HG03520 (cell line): Measurements from ENCODE around the gene INO80C.
A peak's percentile ranks its signal among the peaks of the same experiment; 100 is the strongest.

Experiments used
- ATAC-seq: cut with Tn5 transposase; IDR thresholded peaks from one replicate; pipeline ENCODE4 v1.9.1; 2021; ENCODE audit warnings: mild to moderate bottlenecking, moderate library complexity; ENCODE audit not compliant: unreplicated experiment

Gene INO80C

DNA sequence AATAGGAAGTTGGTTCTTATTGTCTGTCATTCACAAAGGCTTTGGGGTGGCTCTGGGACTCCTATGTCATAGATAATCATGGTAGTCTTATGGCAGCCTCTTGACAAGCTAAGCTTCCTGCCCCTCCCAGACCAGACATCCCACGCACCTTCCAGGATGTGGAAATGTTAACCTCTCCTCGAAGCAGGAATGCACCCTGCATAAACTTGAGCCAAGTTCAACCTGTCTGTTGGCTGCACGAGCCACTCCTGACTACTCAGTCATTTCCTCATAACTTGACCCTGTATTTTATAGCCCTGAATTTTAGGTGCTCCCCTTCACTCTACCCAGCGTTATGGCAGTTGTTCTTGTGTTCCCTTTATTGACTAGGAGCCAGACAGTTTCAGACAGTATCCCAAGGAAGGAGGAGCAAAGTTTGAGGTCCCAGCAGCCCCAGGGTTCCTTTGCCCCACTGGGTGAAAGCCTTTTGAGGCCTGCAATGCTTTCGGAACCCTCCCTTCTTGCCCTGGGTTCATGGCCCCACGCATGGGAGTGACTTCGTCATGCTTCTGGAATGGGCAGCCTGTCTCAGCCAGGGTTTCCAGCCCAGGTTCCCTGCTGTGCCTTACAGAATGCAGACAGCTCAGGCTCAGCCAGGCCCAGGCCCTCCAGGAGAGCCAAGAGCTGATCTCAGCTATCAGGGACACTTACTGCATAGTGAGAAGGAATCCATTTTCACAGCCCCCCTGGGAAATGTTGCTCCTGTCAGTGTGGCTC lies 15.6 kb upstream of the INO80C start:
- ATAC-seq: no peak

DNA sequence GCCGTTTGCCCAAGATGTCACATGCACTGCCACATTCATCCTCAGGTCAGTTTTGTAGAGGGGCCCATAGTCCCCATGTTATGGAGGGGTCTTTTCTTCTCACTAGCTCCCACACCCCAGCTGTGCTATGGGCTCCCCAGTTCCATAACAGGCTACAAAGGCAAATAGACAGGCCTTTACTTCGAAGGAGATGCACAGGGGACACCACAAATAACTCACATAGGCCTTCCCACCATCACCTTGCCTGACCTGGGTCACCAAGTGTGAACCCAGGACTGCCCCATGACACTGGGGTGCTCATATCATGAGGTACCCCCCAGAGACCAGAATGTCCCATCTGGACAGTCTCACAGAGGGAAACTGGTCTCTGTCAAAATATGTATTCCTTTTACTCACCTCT lies 15.0 kb upstream of the INO80C start:
- no peak for ATAC-seq

DNA sequence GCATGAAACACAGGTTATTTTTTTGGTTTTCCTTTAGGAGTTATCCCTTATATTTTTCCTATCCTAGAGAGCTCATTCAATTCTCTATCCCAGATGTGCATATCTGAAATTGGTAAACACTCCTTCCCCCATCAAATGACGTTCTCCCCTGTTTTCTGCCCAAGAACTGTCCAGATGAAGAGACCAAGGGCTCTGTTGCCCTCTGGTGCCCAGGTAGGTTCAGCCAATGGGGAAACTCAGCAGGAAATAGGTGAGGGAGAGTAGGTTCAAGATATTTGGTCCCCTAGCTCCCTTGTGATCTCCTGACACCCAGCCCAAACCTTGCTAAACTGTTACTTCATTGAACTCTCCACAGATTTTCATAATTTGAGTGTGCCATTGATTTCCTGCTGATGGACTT lies 14.1 kb upstream of the INO80C start:
- ATAC-seq: peak; percentile 22

DNA sequence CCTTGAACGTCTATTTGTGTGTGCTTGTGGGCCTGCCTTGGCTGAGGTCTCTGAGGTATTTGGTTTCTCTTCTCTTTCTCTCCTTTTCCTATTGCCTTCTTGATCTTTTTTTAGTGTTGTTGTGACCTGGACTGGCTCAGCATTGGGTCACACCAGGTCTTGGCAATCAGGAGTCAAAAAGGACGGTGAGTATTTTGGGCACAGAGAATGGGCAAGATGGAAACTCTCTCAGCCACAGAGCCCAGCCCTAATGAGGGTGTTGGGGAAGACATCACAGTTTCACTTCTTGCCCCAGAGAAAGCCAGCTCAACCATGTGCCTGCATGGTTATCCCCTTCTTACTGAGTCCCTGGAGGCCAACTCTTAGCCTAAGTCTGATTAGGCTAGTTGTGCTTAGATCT lies 13.7 kb upstream of the INO80C start:
- ATAC-seq: peak; percentile 70

DNA sequence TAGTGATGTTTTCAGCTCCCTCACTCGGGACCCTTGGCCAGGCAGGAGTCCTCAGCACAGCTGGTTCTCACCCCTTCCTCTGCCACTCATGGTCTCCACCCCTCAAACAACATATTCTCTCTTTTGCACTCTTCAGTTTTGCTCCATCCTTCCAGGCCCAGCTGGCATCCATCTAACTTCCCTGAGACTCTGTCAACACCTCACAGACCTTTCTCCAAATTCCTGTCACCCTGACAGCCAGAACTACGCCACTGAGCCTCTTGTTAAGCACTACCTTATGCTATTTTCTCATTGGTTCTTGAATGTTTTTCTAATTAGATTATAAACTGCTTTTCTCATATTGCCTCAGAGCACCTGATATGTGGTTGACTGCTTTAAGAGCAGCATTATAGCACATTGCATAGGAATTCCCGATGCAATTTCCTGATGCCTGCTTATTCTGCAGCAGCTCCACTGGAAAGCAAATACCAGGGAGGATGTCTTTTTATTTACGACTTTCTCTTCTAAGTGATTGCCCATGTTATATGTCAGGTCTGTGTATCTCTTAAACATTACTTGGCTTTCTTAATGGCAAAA lies 12.4 kb upstream of the INO80C start:
- no peak for ATAC-seq

DNA sequence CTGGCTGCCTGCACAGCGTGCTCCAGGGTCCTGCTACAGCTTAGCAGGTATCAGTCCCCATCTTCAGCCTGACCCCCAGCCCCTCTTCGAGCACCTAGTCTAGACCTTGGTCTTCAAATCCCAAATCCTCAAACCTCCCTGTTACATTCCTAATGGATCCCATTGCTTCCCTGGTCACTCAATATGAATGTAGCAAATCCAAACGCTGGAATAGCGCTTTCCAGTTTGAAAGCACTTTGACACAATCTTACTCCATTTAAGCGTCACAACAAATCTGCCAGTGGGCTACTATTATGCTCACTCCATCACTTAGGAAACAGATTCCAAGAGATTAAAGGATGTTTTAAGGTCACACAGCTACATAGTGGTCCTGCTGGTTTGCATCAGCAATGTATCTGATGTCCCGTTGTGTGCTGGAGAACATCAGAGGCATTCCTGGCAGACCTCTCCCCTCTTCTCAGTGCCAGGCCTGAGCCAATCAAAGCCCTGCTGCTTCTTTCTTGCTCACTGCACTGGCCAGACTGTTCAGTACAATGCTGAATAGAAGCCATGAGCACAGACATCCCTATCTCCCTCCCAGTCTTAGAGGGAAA lies 11.1 kb upstream of the INO80C start:
- ATAC-seq: no peak

DNA sequence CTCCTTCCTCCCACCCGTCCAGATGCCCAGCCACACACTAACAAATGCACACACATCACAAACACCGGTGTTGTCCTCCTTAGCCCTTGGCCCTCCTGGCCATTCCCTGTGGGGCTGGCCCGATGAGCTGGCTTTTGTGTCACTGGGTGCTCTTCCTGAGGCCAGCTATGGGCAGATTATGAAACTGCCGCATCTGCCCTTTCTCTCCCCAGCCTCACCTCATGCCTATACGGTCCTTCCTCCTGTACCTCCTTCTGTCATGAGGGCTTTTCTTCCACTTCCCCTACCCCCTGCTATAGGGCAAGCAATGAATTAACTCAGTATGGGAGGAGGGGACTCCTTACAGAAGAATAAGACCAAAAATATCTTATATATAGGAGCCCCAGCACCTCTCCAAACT lies 10.3 kb upstream of the INO80C start:
- no peak for ATAC-seq

DNA sequence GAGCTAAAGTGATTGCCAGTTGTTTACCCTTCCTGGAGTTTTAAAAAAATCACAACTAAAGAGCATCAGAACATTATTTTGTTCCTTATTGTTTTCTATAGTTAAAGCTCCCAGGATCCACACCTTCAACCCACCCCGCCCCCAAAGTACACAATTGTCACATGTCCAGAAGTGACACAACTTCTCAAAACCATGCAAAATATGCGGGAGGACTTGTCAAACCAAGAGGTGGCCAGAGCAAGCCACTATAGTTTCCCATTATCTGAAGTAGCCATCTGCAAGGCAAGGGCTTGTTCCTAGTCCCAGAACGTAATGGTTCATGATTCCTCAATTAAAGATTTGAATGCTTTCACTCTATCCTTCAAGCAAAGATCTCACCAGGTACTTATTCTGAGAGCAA lies 9.9 kb upstream of the INO80C start:
- ATAC-seq: no peak

DNA sequence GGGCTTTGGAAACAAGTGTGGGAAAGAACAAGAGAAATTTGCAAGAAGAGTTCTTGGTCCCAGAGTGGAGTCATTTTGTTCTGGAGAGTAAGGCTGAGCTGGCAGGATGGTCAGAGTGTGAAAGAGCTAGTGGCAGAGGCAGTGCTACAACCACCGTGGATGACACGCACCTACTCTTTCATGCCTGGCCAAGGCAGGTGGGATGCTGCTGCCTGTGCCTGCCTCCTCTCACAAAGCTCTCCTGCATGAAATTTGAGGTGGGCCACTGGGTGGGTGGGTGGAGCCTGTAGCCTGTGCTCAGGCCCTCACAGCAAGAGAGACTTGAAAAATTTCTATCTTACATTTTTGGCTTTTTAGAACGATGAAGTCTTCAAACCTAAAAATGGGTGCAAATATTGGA lies 9.4 kb upstream of the INO80C start:
- ATAC-seq: no peak

DNA sequence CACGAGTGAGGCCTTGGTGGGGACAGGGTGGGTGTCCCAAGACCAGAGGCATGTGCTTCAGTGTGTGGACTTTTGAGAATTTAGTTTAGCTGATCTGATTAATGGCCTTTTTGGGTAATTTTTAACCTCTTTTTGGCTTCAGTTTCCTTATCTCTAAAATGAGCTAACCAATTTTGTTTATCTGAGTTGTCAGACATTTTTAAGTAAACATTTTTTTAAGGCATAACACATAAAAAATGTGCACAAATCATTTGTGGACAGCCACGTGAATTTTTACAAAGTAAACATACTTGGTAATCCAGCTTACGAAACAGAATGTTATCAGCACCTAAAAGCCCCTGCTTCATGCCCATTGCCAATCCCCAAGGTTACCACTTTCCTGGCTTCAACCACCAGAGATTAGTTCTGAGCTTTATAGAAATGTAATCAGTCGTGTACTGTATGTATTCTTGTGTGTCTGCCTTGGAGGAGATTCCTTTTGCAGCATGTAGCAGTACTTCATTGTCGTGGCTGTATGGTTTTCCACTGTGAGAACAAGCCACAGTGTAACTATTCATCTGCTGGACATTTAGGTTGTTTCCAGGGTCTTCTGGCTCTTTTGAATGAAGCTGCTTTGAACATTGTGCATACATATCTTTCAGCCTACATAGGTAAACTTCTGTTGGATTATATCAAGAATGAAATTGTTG lies 8.4 kb upstream of the INO80C start:
- ATAC-seq: no peak

DNA sequence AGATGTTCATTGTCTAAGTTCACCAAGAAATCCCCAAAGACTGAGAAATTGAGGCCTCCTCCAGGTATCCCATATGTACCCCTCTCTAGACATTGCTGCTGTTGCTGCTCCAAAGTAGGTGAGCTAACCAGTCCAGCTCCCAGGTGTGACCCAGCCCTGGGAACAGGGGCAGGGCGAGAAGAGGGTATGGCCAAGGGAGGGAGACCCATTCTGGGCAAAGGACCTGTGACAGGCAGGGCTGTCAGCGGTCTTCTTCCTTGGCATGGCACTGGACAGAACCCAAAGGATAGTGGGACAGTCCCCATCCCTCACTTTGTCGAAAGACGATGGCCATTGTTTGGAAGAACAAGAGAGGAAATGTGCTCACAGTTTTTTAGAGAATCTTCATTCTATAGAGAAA lies 7.2 kb upstream of the INO80C start:
- no peak for ATAC-seq

DNA sequence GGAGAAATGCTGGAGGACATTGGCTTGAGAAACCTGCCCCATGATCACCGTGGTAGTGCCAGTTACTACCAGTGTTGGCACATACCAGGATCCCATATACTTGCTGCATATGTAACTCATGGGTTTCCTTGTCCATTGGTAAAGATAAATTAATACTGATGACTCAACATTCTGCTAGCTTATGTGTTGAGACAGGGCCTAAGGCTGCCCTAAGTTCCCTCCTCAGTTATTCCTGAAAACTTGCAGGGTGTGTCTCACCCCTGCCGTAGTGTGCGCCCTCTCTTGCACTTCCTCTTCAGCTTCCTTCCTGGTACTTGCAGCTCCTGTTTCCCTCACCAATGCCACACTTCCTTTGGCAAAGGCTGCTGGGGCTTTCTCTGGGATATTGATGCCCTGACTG lies 4.3 kb upstream of the INO80C start:
- ATAC-seq: no peak

DNA sequence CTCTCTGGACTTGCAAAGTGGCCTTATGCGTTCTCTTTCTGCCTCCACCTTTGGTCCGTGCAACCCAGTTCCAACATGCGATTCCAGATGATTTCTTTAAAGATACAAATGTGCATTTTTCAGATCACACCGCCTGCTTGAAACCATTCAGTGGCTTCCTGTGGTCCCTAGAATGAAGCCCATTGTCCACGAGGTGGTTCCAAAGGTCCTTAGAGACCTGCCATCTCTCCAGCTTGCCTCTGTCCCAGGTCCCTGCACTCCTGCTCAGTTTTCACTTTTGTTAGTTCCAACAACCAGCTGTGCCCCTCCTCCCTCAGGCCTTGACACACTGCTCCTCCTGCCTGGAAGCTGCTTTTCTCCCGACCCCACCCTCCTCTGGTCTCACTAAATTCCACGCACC lies 3.6 kb upstream of the INO80C start:
- ATAC-seq: no peak

DNA sequence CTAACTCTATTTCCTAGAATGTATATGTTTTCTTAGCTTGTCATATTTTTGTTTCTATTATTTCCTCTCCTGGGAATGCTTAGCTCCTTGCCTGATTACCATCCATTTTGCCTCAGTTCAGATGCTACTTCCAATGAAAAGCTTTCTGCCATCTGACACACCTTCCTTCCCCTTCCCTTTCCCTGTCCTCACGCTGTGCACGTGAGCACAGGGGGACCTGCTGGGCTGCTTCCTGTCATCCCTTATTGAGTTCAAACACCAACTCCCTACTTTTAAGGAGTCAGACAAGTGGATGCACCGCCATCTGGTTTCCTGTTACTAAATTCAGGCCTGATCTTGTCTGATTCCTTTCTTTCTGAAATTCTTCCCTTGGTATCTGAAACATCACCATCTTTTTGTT lies 2.4 kb upstream of the INO80C start:
- ATAC-seq: no peak

DNA sequence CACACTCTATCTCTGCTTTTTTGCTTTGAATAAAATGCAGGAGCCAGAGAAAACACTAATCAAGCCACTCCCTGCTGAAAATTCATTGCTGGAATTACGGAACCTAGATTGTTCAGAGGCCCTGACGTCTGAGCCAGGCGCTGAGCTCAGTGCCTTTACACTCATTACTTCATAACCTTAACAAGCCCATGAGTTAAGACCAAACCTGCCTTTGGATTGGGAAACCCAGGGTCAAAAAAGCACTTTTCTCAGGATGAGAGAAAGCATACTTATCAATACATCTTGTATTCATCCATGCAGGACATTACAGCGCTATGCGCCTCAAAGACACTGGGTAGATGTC lies 762 bp downstream of the INO80C start:
- peak; percentile 15 for ATAC-seq

DNA sequence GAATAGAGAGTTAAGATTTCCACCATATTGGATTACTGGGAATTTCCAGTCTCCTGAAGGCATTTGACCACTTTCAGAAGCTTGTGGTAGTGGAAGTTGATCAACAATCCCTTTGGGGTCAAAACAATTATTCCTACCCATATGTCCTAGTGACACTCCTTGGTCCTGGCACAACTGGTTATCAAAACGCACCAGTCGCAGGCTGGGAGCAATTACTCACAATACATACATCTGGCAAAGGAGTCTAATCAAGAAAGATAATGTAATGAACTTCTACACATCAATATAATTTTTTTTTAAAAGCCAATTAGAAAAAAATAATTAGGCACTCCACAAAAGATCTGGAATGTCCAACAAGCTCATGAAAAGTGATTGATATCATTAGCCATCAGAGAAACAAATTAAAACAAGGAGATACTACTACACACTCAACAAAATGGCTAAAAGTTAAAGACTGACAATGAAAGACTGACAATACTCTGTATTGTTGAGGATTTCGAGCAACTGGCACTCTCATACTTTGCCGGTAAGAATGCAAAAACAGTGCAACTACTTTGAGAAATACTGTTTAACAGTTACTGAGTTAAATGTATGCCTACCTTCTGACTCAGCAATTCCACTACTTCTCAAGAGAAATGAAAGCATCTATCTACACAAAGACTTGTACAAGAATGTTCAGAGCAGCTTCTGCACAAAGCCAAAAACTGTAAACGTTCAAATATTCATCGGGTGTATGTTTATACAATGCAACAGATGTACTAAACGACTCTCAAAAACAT lies 2.0 kb downstream of the INO80C start:
- ATAC-seq: no peak

DNA sequence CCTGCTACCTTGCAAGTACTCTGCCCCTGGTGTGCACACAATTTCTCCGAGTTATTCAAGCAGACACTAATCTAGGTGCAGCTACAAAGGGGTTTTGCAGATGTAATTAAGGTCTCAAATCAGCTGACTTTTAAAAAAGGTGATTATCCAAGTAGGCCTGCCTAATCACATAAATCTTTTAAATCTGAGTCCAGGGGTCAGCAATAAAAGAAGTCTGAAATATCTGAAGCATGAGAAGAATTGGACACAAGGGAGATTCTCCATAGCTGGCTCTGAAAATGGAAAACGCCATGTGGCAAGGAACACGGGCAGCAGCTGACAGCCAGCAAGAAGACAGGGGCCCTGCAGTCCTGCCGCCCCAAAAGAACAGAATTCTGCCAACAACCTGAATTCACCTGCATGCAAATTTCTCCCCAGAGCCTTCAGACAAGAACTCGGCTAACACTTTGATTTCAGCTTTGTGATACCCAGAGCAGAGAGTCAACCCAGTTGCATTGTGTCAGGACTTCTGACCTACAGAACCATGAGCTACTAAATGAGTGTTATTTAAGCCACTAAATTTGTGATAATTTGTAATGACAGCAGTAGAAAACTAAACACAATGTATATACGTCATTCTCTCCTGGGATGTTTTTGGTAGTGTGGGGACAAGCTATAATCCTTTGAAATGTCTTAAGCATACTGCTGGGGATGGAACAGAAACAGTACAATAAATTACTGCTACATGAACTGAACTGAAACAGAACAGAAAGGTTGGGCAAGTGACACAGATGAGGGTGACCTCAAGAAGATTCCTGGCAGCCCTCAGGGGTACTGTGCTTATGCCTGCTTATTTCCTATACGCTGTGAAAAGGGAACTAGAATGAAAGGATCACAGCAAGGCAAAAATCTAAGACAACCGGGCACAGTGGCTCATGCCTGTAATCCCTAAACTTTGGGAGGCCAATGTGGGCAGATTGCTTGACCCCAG lies 3.2 kb downstream of the INO80C start:
- no peak for ATAC-seq

DNA sequence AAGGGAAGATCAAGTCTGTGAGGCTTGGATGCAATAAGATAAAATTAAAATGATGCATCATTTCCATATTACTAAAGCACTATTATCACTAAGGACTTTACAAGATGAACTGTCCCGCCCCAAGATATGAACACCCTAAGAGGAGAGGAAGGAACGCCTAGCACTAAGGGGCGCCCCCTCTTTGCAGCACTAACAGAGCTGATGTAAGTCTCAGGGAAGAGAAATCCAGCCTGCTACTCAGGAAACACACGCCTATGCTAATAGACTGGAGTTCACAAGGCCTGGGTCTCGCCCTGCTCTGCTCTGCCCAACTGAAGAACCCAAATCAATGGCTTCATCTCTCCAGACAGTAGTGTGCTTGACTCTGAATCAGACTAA lies 6.1 kb downstream of the INO80C start:
- no peak for ATAC-seq

DNA sequence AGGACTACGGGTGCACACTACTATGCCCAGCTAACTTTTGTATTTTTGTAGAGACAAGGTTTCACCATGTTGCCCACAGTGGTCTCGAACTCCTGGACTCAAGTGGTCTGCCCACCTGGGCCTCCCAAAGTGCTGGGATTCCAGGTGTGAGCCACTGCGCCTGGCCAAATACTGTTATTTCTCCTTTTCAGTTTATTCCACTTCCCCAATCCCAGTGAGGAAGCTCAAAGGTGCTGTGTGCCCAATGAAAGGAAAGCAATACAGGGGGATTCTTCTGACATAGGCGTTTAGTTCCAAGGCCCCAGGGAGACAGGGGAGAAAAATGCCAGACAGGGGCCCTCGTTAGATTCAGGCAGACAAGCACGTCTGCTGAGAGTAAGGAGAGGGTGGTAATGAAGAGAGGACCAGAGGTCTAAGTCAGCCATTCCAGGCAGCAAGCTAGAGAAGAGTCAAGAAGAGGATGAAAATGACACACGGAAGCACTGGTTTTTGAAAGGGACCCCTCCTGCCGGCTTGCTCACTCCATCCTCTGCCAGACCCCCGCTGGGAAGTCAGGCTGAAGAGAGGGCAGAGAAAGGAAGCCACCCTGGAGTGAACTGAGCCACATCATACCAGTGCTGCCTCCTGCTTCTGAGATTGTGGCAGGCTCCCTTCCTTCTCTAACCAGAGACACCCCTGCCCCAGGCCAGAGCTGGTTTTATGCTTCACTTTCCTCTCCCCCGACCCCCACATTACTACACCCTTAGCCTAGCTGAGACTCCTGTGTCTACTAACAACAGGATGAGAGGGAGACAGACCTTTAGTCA lies 6.7 kb downstream of the INO80C start:
- no peak for ATAC-seq
